Upper lobe of left lung (tissue), 6 donors: ENCODE data around the gene COG7. TPM values are rescaled to one million over a fixed set of nuclear protein-coding genes. Genes with fewer than 3 reads are reported as not detected.
"Not testable (repeated sequence)": the region's sequence is repeated elsewhere in the genome, so short reads cannot be mapped to it uniquely, and the experiment has no call there.

Experiments
- ATAC-seq, 2 donors: fragments of 200-7000 bp; cut with Tn5 transposase; one replicate each; pipeline ENCODE4 v1.9.1; 2022; ENCODE audit warnings: mild to moderate bottlenecking in 2 of 2, moderate library complexity in 2 of 2; ENCODE audit not compliant: low FRiP score in 2 of 2
- DNase-seq, 2 donors: peaks; one replicate each; pipeline ENCODE4 v3.0.0-alpha.2; 2019 to 2020
- H3K27ac ChIP-seq, 4 donors: fragments of 200-600 bp; sonication (generic); one replicate each; pipeline ENCODE4 v1.5.1; 2016 to 2019
- H3K27me3 ChIP-seq, 4 donors: fragments of 200-600 bp; sonication (generic); one replicate each; pipeline ENCODE4 v1.5.1; 2017 to 2019
- H3K36me3 ChIP-seq, 4 donors: fragments of 200-600 bp; sonication (generic); one replicate each; pipeline ENCODE4 v1.5.1; 2016 to 2019
- H3K4me1 ChIP-seq, 4 donors: fragments of 200-600 bp; sonication (generic); one replicate each; pipeline ENCODE4 v1.5.1; 2018 to 2019
- H3K4me3 ChIP-seq, 4 donors: fragments of 200-600 bp; sonication (generic); one replicate each; pipeline ENCODE4 v1.5.1; 2017 to 2019; ENCODE audit warnings: mild to moderate bottlenecking in 2 of 4, moderate library complexity in 1 of 4
- H3K9me3 ChIP-seq, 4 donors: fragments of 200-600 bp; sonication (generic); one replicate each; pipeline ENCODE4 v1.5.1; 2018 to 2019
- EP300 ChIP-seq, 4 donors: sonication (generic); formaldehyde crosslinking; IDR thresholded peaks; one replicate each; pipeline ENCODE4 v1.5.1; 2017; ENCODE audit warnings: antibody characterized with exemption in 4 of 4, control low read depth in 2 of 4
- POLR2A ChIP-seq, 4 donors: fragments of 450-650 bp; IDR thresholded peaks; one replicate each; pipeline ENCODE4 v1.5.1; 2016 to 2017; ENCODE audit warnings: antibody characterized with exemption in 4 of 4, mild to moderate bottlenecking in 2 of 4
- POLR2AphosphoS5 ChIP-seq, 2 donors: sonication (generic); formaldehyde crosslinking; IDR thresholded peaks; one replicate each; pipeline ENCODE4 v1.5.1; 2017; ENCODE audit warnings: antibody characterized with exemption in 2 of 2
- WGBS, 2 donors: methylation state at CpG; one replicate each; pipeline ENCODE4 v1.1.5; 2017 to 2018; 5-methylcytosine and 5-hydroxymethylcytosine counted together
- total RNA-seq, 6 donors: library from RNA; depleted of rRNA in 4 of 6; stranded (reverse); fragments of >200 nt in 4 of 6; gene quantifications; one replicate each; pipeline versions ENCODE4 v1.1.0 to v1.2.1, GENCODE V29; 2016 to 2021
- TF ChIP-seq, protein P1 (sequence below), 6 experiments: fragments of 450-650 bp in 4 of 6; fragments of 200-600 bp in 2 of 6; sonication (generic) in 2 of 6; IDR thresholded peaks; one replicate each; pipeline ENCODE4 v1.5.1; 2016 to 2019; ENCODE audit warnings: antibody characterized with exemption in 6 of 6
- donor health status: DM: no; HTN: no; CAD: no; lungs with moderate emphysema.
- donor health status: DM: no; HTN: yes; CAD: no; lungs with severe emphysema.

The COG7 gene
- total RNA-seq, 6 donors from 2014 or later, result 16.9 to 61.8 (median 24.8) TPM

DNA sequence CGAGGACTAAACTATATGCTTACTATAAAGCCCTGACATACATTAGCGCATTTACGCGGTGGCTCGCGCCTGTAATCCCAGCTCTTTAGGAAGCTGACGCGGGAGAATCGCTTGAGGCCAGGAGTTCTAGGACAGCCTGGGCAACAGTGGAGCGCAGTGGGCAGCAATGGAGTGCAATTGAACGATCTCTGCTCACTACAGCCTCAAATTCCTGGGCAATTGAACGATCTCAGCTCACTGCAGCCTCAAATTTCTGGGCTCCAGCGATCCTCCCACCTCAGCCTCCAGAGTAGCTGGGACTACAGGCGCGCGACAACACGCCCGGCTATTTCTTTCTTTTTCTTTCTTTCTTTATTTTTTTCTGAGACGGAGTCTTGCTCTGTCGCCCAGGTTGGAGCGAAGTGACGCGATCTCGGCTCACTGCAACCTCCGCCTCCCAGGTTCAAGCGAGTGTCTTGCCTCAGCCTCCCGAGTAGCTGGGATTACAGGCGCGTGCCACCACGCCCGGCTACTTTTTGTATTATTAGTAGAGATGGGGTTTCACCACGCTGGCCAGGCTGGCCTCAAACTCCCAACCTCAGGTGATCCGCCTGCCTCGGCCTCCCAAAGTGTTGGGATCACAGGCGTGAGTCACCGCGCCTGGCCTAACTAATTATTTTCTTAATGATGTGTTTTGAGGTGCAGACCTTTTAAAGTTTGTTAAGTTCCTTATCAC lies 506 bp upstream of the COG7 start:
- no peaks in the 10 kb centered on the region for H3K36me3 ChIP-seq
- peak overlapping the region; percentile 78 to 88 (median 86) for H3K27ac ChIP-seq
- no peaks in the 10 kb centered on the region for H3K9me3 ChIP-seq
- no peak for TF ChIP-seq POLR2AphosphoS5 (IDR thresholded peaks at IDR 0.05)
- TF ChIP-seq POLR2A (IDR thresholded peaks at IDR 0.05), result no peak
- no peak for TF ChIP-seq EP300 (IDR thresholded peaks at IDR 0.05)
- TF ChIP-seq, protein P1, sequence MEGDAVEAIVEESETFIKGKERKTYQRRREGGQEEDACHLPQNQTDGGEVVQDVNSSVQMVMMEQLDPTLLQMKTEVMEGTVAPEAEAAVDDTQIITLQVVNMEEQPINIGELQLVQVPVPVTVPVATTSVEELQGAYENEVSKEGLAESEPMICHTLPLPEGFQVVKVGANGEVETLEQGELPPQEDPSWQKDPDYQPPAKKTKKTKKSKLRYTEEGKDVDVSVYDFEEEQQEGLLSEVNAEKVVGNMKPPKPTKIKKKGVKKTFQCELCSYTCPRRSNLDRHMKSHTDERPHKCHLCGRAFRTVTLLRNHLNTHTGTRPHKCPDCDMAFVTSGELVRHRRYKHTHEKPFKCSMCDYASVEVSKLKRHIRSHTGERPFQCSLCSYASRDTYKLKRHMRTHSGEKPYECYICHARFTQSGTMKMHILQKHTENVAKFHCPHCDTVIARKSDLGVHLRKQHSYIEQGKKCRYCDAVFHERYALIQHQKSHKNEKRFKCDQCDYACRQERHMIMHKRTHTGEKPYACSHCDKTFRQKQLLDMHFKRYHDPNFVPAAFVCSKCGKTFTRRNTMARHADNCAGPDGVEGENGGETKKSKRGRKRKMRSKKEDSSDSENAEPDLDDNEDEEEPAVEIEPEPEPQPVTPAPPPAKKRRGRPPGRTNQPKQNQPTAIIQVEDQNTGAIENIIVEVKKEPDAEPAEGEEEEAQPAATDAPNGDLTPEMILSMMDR (IDR thresholded peaks at IDR 0.05), result no peak
- H3K27me3 ChIP-seq, result no peaks in the 10 kb centered on the region
- 55 to 57% methylated on average over 37 of the region's 37 CpGs for WGBS, 2 donors
- DNase-seq, result peak in 1 of 2 donors; percentile 47
- peak overlapping the region; percentile 68 to 100 (median 87) for H3K4me3 ChIP-seq
- peak; percentile 2 to 8 for ATAC-seq
- H3K4me1 ChIP-seq, result peaks cover 21 to 47% (median 26%) of the 10 kb centered on the region in 4 donors

DNA sequence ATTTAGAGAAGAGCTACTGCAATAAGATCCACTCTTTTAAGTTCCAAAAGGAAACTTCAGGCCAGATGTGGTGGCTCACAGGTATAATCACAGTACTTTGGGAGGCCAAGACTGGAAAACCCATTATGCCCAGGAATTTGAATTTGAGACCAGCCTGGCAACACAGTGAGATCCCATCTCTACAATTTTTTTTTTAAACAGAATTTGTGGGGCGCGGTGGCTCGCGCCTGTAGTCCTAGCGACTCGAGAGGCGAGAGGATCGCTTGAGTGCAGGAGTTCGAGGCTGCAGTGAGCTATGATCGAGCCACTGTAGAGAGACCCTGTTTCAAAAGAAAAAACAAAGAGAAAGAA lies 793 bp downstream of the COG7 start:
- no peak for TF ChIP-seq POLR2A (IDR thresholded peaks at IDR 0.05)
- H3K27ac ChIP-seq, result peak overlapping the region; percentile 78 to 88 (median 86)
- H3K27me3 ChIP-seq, result no peaks in the 10 kb centered on the region
- WGBS, 2 donors, result 3 to 13% methylated on average over 10 of the region's 10 CpGs
- peaks cover 21 to 50% (median 26%) of the 10 kb centered on the region in 4 donors for H3K4me1 ChIP-seq
- H3K9me3 ChIP-seq, result no peaks in the 10 kb centered on the region
- ATAC-seq, result peak in 1 of 2 donors; percentile 24
- H3K36me3 ChIP-seq, result no peaks in the 10 kb centered on the region
- H3K4me3 ChIP-seq, result peak overlapping the region; percentile 68 to 100 (median 87)
- no peak for DNase-seq

DNA sequence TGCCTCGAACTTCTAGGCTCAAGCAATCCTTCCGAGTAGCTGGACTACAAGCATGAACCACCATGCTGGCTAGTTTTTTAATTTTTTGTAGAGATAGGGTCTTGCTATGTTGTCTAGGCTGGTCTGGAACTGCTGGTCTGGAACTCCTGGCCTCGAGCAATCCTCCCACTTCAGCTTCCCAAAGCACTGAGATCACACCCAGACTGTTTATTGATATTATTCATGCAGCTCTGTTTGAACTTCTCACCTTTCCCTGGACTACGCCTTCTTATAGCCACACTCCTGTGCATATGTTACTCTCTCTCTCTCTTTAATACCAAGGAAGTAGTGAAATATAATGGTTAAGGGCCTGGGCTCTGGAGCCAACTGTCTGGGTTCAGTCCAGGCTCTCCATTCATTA lies 4.6 kb downstream of the COG7 start:
- WGBS, 2 donors, result 70 to 76% methylated on average over 4 of the region's 4 CpGs
- H3K27me3 ChIP-seq, result no peaks in the 10 kb centered on the region
- no peak for DNase-seq
- no peak overlapping the region for H3K4me3 ChIP-seq
- ATAC-seq, result no peak
- H3K4me1 ChIP-seq, result peaks cover 12 to 34% (median 18%) of the 10 kb centered on the region in 4 donors
- H3K36me3 ChIP-seq, result peaks cover 9 to 23% (median 16%) of the 10 kb centered on the region in 4 donors
- H3K9me3 ChIP-seq, result no peaks in the 10 kb centered on the region
- no peak overlapping the region for H3K27ac ChIP-seq
- TF ChIP-seq POLR2AphosphoS5 (IDR thresholded peaks at IDR 0.05), result no peak
- no peak for TF ChIP-seq POLR2A (IDR thresholded peaks at IDR 0.05)
- TF ChIP-seq, protein P1 (IDR thresholded peaks at IDR 0.05), result no peak
- no peak for TF ChIP-seq EP300 (IDR thresholded peaks at IDR 0.05)

DNA sequence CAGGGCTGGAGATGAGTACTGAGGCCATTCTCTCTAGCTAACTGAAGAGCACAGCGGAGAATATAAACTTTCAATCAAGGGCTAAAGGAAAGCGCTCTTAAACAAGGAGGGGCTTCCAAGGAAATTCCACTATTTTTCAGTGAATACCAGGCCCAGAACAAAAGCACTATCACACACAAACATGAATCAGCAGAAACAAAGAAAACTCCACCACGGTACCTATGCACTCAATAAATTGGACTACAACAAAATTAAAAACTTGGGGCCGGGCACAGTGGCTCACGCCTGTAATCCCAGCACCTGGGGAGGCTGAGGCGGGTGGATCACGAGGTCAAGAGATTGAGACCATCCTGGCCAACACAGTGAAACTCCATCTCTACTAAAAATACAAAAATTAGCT lies 15.4 kb downstream of the COG7 start:
- DNase-seq, ATAC-seq, H3K27me3 ChIP-seq, H3K27ac ChIP-seq, H3K9me3 ChIP-seq, H3K4me3 ChIP-seq: not testable (repeated sequence)
- H3K36me3 ChIP-seq, result peaks cover 3 to 61% (median 30%) of the 10 kb centered on the region in 4 donors
- peaks cover 11 to 32% (median 21%) of the 10 kb centered on the region in 4 donors for H3K4me1 ChIP-seq
- 95 to 97% methylated on average over 7 of the region's 7 CpGs for WGBS, 2 donors

DNA sequence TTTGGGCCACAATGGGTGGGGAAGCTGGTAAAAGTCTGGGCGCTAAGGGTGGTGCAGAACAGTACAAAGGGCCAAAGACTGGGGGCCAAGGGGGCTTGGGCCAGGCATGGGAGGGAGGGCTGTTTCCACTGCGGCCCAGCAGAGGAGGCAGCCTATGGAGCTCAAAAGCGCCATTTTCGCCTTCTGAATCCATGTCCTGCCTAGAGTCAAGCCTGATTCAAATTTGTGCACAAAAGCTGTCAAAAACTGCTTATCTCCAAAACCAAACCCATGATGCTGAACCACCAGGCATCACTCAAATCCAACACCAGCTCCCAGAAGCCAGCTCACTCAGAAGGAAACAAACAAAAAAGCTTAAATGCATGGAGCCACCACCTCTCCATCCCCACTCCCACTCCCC lies 16.0 kb downstream of the COG7 start:
- Histone ChIP-seq H3K9me3 (no peaks in the 10 kb centered on the region), H3K27me3 (no peaks in the 10 kb centered on the region), H3K27ac (no peak overlapping the region), H3K4me1 (peaks cover 11 to 32% (median 22%) of the 10 kb centered on the region in 4 donors), H3K4me3 (no peak overlapping the region), H3K36me3 (peaks cover 2 to 61% (median 28%) of the 10 kb centered on the region in 4 donors)
- 94 to 97% methylated on average over 4 of the region's 4 CpGs for WGBS, 2 donors
- ATAC-seq, result no peak
- DNase-seq, result no peak
- no peak for TF ChIP-seq POLR2A (IDR thresholded peaks at IDR 0.05)
- no peak for TF ChIP-seq EP300 (IDR thresholded peaks at IDR 0.05)
- TF ChIP-seq, protein P1 (IDR thresholded peaks at IDR 0.05), result no peak
- no peak for TF ChIP-seq POLR2AphosphoS5 (IDR thresholded peaks at IDR 0.05)

DNA sequence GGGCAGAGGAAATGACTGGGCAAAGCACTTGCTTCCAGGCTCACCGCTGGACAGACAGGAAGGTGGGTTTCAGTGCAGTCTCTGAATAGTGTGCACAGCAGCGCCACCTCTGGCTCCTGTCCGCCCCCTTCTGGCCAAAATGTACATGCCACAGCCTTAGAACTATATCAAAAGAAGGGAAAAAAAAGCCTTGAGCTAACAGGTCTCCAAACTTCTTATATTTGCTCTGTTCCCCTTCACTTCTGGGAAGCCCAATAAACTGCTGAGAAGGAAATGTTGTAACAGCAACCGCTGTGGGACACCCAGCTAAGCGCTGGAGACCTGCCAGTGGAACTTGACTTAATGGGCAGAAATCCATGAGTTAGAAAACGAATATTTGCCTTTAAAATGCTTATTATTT lies 17.5 kb downstream of the COG7 start:
- 26% methylated on average over 6 of the region's 6 CpGs for WGBS, 2 donors
- H3K36me3 ChIP-seq, result peaks cover 0 to 66% (median 23%) of the 10 kb centered on the region in 4 donors
- peak in 1 of 2 donors; percentile 17 for TF ChIP-seq POLR2AphosphoS5 (IDR thresholded peaks at IDR 0.05)
- TF ChIP-seq, protein P1 (IDR thresholded peaks at IDR 0.05), result peak; percentile 65 to 84 (median 78)
- TF ChIP-seq EP300 (IDR thresholded peaks at IDR 0.05), result peak in 1 of 4 donors; percentile 53
- TF ChIP-seq POLR2A (IDR thresholded peaks at IDR 0.05), result no peak
- DNase-seq, result peak in 1 of 2 donors; percentile 82
- H3K4me1 ChIP-seq, result peaks cover 11 to 32% (median 22%) of the 10 kb centered on the region in 4 donors
- no peak overlapping the region for H3K4me3 ChIP-seq
- peak; percentile 85 to 91 for ATAC-seq
- no peaks in the 10 kb centered on the region for H3K9me3 ChIP-seq
- H3K27ac ChIP-seq, result peak overlapping the region in 2 of 4 donors; percentile 9 to 23
- H3K27me3 ChIP-seq, result no peaks in the 10 kb centered on the region
